ELR (cell line): ENCODE measurements around the gene TNN.
A peak's percentile ranks its signal among the peaks of the same experiment; 100 is the strongest.
"Not testable (repeated sequence)": the region's sequence is repeated elsewhere in the genome, so short reads cannot be mapped to it uniquely, and the experiment has no call there.

Experiments
- DNase-seq: peaks from one replicate; pipeline ENCODE4 v3.0.0-alpha.2; 2015; ENCODE audit warnings: low read depth

TNN gene

DNA sequence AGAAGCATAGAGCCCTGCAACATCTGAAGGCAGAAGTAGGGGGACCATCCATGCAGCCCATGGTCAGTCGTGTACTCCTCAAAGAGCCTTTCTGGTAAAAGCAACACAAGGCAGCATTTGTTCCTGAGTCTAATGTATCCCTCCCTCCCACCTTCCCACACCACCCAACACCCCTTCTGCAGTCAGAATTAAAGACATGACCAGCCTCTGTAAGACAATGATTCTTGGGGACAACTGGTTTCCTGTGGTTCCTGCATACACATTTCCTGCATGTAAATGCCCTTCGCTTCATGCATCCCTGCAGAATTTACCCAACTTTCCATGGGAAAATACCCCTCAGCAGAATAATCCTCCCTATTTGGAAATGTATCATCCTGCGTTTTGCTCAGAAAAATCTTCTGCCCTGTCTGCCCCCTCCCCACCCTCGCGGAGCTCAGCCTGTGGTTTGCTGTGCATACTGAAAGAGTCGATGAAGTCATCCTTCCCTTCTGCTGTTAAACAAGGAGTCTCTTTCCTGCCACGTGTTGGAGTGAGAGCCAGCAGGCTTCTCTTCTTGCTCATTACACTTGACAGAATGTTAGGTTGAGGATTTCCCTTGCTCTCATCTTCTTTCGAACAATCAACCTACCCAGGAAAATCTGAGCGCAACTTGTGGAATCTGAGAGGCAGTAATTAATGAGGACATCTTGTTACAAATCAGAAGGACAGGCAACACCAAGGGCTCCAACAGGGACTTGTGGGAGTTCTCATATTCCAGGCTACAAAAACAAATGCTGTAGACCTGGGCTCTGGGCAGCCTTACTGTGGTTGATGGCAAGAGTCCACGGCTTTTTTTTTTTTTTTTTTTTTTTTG lies 4.7 kb downstream of the TNN start:
- DNase-seq: peak; percentile 31

DNA sequence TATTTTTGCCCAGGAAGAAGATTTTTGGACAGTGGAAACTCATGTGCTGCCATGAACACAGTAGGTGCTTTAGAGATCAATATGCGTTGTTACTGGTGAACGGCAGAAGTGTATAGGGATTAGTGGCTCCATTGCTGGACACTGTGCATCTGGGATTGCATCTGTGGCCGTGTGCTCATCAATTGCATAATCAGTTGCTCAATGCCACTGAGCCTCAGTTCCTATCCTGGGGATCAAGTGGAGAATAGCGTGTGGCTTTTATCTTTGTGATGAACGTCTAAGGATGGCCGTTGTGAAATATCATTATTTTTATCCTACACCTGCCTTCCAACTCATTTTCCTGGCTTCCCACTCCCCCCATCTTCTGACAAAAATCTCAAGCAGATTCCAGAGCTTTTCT lies 5.4 kb downstream of the TNN start:
- no peak for DNase-seq

DNA sequence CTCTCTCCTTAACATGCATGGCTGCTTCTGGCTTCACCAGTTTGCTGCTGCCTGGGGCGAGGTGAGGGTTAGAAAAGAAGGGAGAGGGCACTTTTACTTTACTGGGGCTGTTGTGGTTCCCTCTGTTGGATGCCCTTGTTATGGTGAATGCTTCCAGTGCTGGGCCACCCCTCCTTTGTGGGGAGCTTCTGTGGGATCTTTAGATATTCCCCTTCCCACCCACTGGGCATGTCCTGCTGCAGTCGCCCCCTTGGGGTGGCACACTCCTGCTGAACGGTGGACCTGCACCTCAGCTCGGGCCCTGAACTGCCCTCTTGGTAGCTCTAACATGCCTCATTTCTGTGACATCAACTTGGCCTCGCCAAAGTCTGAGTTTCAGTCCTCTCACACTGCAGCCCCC lies 6.0 kb downstream of the TNN start:
- no peak for DNase-seq

DNA sequence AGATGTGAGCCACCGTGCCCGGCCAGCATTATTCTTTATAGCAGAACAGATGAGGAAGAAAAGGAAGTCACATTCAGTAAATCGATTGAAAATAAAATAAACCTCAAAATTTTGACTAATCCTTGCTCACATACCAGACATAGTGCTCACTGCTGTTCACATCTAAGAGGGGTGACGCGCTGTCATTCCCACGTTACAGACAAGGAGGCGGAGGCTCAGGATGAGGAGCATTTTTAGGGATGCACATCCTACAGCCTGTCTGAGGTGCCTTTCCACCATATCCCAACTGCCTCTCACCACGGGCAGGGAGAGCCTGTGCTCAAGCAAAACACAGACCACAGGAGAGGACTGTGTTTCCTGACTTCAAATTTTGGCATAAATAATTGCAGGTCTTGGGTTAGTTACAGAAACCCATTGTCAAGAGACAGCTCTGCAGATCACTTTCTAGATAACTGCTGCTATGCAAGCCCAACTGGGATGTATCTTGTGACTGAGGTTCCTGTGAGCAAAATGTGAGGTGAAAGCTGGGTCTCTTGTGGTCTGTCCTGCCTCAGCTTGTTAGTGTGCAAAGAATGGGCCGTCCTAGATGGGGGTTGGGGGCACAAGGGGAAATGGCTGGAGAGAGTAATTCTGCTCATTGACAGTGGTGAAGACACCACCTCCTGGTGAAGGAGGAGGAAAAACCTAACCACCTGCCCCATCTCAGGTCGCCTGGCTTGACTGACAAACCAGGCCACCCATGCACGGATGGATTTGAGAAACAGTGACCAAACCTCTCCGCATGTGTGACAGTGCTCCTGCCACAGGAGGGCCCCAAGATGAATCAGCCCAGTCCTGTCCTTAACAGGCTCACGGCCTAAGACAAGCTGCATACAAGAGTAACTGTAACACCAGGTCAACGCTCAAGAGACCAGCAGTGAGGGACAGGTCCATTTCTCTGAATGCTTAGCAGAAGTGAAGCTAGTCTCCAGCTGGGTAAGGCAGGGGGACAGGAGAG lies 8.2 kb downstream of the TNN start:
- DNase-seq: peak; percentile 19

DNA sequence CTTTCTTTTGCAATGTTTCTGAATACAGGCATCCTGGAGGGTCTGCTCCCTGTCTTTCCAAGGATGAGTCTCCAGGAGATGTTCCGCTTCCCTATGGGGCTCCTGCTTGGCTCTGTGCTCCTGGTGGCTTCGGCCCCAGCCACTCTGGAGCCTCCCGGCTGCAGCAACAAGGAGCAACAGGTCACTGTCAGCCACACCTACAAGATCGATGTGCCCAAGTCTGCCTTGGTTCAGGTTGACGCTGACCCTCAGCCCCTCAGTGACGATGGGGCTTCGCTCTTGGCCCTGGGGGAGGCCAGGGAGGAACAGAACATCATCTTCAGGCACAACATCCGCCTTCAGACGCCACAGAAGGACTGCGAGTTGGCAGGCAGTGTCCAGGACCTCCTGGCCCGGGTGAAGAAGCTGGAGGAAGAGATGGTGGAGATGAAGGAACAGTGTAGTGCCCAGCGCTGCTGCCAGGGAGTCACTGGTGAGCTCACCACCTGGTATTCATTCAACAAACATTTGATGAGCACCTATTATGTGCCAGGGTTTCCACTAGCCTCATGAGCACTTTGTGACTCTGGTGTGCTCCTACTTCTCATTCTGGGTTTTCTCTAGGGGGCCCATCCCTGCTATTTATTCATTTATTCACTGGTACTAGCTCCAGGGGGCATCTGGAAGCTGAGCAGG lies 9.9 kb downstream of the TNN start:
- DNase-seq: no peak

DNA sequence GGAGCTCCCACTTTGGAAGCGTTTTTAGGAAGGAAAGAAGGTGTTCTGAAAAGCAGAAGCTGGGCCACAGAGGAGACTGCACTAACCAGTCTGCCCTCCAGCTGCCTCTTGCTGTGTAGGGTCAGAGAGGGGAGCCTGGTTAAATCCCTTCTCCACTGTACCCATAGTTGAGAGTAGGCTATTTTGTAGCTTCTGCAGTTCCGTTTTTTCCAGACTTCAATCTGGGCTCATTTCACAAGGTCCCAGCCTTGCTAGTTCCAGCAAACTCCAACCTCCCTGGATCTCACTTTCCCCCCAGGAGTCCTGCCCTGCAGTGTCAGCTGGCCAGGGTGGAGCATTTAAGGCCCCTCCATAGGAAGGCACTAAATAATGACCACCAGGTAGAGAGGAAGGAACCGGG lies 11.0 kb downstream of the TNN start:
- DNase-seq: no peak

DNA sequence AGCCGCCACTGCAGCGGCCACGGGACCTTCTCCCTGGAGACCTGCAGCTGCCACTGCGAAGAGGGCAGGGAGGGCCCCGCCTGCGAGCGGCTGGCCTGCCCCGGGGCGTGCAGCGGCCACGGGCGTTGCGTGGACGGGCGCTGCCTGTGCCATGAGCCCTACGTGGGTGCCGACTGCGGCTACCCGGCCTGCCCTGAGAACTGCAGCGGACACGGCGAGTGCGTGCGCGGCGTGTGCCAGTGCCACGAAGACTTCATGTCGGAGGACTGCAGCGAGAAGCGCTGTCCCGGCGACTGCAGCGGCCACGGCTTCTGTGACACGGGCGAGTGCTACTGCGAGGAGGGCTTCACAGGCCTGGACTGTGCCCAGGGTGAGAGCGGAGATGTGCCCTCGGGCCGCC lies 11.7 kb downstream of the TNN start:
- no peak for DNase-seq

DNA sequence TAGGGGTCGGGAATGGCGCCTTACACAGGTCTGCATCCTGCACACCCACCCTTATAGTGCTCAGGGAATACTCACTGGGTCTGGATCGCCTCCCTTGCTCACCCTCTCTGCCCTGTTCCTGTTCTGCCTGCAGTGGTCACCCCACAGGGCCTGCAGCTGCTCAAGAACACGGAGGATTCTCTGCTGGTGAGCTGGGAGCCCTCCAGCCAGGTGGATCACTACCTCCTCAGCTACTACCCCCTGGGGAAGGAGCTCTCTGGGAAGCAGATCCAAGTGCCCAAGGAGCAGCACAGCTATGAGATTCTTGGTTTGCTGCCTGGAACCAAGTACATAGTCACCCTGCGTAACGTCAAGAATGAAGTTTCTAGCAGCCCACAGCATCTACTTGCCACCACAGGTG lies 12.4 kb downstream of the TNN start:
- DNase-seq: no peak

DNA sequence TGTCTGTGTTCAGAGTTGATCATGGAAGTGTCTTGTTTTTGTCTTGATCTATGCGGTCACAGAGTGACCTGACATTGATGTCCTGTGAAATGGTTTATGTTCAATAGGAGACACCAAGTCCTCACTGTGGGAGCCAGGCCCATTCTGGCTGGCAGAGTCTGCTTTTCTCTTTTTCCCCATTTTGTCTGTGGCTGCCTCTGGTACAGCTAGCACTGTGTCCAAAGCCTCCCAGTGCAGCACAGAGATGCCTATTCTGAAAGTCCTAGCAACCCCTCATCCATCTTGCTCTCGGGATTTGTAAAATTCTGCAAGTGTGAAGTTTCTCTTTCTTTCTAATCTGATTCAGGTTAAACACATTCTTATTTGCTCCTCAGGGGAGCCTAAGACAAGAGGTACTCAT lies 14.3 kb downstream of the TNN start:
- DNase-seq: no peak

DNA sequence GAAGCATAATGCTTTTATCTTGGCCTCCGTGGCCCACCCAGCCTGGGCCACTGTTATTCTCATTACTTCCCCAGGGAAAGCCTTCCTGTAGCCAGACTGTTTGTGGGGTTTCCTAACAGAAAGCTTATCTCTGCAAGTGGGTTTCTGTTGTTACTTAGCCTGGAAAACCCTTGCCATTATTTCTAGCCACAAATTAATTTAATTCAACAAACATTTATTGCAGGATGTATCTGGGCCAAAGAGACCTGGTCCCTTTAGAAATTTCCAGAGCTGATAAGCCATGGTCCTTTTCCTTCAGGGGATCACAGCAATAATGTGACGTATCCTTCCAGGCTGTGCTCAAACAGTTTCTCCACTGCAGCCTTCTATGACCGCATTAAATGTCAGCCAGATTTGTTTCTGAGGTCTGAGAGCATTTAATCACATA lies 20.9 kb downstream of the TNN start:
- DNase-seq: no peak

DNA sequence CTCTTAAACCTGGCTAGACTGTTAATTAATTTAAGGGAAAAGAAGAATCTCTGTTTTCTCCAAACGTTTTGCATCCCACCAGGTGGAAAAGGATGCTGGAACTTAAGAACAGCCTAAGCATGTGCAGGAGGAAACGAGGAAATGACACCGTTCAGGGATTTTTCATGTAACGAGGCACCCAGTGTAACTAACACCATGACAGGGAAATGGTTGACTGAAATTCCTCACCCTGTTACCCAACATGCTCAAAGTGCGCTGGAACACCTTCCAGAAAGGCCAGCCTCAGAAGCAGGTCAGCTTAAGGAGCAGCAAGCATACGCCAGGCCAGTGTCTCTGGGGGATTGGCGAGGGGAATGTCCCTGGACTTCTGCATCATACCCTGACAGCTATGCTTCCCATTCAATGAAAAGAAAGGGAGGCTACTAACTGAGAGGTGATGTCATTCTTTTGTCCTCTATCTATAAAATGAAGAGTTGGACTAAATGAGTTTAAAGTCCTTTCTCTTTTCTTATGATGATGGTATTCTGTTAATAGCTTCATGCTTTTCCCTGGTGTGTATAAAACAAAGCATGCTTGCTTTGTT lies 21.6 kb downstream of the TNN start:
- no peak for DNase-seq

DNA sequence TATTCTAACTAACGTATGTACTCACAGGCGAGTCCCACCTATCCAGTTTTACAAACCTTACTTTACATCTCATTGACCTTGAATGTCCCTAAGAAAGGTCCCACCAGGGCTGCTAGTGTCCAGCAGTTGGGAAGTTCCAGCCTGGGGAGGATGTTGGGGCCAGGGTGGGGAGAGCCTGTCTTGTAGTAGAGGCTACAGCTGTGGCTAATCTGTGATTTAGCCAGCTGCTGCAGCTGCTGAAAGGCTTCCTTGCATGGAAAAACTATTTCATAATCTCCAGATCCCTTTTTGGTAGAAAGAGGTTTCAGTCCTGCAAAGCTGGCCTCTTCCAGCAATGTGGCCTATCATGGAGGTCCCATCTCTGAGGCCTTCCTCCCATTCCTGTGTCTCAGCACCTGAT lies 23.1 kb downstream of the TNN start:
- no peak for DNase-seq

DNA sequence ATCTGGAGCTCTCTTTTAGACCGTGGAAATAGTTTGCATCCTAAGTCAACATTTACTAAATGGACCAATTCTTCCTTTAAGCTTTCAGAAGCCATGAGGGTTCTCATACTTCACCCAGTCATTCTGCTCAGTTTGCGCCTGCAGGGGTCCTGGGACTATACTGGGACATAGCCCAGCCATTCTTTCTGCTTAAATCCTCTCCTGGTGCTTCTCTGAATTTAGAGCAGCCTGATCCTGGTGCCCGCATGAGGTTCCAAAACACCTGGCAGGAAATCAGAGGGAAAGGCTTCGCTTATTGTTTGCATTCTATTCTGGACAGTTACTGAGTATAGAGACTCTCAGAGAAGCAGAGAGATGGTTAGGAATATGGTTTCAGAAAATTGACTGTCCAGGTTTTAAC lies 27.0 kb downstream of the TNN start:
- no peak for DNase-seq

DNA sequence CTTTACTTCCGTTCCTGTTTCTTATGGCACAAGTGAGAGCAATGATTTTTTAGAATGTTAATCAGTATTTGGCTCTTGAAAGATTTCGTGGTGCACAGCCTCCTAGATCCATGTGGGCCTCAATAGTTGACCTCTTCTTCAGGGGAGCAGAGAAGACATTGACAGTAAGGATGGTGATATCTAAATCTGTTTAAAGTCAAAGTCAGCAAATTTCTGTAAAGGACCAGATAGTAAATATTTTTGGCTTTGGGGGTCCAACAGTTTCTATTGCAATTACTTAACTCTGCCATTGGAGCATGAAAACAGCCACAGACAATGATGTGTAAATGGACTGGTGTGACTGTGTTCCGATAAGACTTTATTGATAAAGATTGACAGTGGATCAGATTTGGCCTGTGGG lies 27.4 kb downstream of the TNN start:
- DNase-seq: no peak

DNA sequence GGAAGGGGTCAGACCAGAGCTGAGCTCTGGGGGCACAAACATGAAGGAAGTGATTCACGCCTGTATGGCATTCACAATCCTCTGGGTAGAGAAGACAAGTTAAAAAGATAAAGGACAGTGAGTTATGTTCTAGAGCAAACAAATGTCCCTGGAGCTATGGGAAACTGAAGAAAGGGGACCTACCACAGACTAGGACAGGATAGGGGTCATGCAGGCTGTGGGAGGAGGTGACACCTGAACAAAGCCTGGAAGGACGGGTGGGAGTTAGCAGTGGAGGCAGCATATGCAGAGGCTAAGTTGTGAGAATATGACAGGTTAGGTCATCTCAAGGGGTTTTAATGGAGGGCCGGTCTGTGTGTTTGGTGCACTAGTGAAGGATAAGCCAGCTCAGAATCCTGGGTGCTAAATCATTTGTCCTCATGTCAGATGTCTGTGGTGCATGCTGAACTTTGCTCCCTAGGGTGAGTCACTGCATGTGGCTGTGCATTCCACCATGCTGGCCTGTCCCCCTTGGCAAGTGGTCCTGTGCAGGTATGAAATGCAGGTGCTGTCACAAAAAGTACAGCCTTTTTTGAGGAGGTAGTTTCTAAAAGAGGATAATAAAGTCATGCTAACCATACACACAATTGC lies 28.5 kb downstream of the TNN start:
- no peak for DNase-seq

DNA sequence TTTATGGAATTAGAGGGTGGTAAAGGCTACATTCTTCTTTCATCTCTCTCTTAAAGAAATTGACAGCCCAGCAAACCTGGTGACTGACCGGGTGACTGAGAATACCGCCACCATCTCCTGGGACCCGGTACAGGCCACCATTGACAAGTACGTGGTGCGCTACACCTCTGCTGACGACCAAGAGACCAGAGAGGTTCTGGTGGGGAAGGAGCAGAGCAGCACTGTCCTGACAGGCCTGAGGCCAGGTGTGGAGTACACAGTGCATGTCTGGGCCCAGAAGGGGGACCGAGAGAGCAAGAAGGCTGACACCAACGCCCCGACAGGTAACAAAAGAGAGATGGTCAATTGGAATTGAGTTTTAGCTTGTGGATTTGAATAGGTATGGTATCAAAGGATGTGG lies 29.7 kb downstream of the TNN start:
- no peak for DNase-seq

DNA sequence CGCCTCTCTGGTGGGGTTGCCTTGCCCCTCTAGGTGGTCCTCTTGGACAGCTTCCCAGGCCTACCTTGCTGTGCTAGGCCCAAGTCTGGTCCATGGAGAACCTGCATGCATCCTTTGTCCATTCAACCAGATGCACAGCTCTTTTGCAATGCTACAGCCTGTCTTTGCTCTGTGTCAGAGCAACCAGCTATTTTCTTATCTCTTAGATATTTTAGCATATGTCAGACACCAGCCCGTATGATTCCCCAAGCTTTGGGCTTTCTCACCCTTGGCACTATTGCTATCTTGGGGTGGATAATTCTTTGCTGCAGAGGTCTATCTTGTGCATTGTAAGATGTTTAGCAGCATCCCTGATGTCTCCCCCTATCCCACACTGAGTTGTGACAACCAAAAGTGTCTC lies 32.3 kb downstream of the TNN start:
- no peak for DNase-seq

DNA sequence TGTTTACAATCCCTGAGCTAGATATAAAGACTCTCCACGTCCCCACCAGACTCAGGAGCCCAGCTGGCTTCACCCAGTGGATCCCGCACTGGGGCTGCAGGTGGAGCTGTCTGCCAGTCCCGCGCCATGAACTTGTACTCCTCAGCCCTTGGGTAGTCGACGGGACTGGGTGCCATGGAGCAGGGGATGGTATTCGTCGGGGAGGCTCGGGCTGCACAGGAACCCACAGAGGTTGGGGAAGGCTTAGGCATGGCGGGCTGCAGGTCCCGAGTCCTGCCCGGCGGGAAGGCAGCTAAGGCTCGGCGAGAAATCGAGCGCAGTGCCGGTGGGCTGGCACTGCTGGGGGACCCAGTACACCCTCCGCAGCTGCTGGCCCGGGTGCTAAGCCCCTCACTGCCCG lies 34.5 kb downstream of the TNN start:
- not testable (repeated sequence) for DNase-seq

DNA sequence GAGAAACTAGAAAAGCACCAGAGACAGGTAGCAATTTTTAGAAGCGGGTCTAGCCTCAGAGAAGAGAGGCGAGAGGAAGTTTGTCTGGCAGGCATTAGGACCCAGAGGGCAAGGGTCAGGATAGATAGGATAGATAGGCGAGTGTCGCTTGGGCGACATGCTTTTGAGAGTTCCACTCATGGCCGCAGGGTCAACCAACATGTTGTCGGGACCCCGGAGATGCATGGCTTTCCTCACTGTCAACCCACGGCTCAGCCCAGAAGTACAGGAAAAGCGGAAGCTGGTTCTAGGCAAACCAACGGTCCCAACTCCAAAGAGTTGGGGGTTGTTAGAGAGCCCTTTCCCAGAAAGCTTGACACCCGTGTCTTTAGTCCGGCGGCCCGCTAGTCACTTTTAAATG lies 38.9 kb downstream of the TNN start:
- not testable (repeated sequence) for DNase-seq

DNA sequence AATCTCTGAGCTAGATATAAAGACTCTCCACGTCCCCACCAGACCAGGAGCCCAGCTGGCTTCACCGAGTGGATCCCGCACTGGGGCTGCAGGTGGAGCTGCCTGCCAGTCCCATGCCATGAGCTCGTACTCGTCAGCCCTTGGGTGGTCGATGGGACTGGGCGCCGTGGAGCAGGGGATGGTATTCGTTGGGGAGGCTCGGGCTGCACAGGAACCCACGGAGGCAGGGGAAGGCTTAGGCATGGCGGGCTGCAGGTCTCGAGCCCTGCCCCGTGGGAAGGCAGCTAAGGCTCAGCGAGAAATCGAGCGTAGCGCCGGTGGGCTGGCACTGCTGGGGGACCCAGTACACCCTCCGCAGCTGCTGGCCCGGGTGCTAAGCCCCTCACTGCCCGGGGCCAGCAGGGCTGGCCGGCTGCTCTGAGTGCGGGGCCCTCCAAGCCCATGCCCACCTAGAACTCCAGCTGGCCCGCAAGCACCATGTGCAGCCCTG lies 40.7 kb downstream of the TNN start:
- not testable (repeated sequence) for DNase-seq

DNA sequence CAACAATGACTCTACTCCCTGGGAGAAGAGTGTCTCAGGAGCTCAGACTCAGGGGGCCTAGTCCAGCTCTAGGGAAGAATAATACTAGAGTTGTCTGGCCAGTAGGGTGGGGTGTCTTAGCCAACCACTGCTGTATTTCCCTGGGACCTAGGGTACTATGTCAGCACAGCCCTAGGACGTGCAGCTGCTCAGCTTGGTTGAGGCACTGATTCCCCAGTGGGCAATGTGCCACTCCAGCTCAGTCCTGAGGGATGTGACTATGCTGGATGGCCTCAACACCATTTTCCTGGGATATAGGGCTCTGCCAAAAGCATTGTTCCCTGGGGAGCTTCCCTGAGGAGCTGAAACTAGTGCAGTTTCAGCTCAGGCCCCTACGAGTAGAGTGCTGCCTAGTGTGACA lies 47.4 kb downstream of the TNN start:
- no peak for DNase-seq
